SH-SY5Y (cell line): ENCODE measurements around the gene TRUB2.

Source experiments
- GATA2 ChIP-seq: IDR thresholded peaks from 2 replicates; pipeline ENCODE4 v1.6.1; 2011; ENCODE audit warnings: mild to moderate bottlenecking, low read depth, low read length
- GATA3 ChIP-seq: IDR thresholded peaks from 2 replicates; pipeline ENCODE4 v1.6.1; 2011; ENCODE audit warnings: low read depth, mild to moderate bottlenecking, low read length, moderate library complexity

GRCh38 chr9:128257907-128258306 lies 64.3 kb downstream of the TRUB2 start:
- TF ChIP-seq GATA2 (no peak), GATA3 (no peak)
